SK-N-SH treated with all-trans-retinoic acid at 6 μM for 48 hours (cell line): Measurements from ENCODE around the gene UQCRFS1.
"Not testable (repeated sequence)": the region's sequence is repeated elsewhere in the genome, so short reads cannot be mapped to it uniquely, and the experiment has no call there.

ENCODE experiments used
- ATAC-seq: fragments of 200-7000 bp; cut with Tn5 transposase; 3 replicates; pipeline ENCODE4 v1.9.1; 2020; ENCODE audit warnings: mild to moderate bottlenecking, moderate library complexity
- ARNTL ChIP-seq: fragments of 450-650 bp; formaldehyde crosslinking; IDR thresholded peaks from 2 replicates; pipeline ENCODE4 v1.5.0; 2020; ENCODE audit warnings: low read depth, mild to moderate bottlenecking, moderate library complexity, borderline replicate concordance
- BACH2 ChIP-seq: fragments of 250-450 bp; sonication (Bioruptor Pico); IDR thresholded peaks from 2 replicates; pipeline ENCODE4 v1.9.0; 2021; ENCODE audit warnings: mild to moderate bottlenecking, borderline replicate concordance
- CSDC2 ChIP-seq: fragments of 250-450 bp; sonication (Bioruptor Pico); IDR thresholded peaks from 2 replicates; pipeline ENCODE4 v1.5.0; 2020; ENCODE audit warnings: mild to moderate bottlenecking, moderate library complexity
- GLIS3 ChIP-seq: fragments of 250-450 bp; sonication (Bioruptor Pico); IDR thresholded peaks from 2 replicates; pipeline ENCODE4 v1.5.0; 2020; ENCODE audit warnings: mild to moderate bottlenecking, moderate library complexity
- ISL1 ChIP-seq: fragments of 250-450 bp; sonication (Bioruptor Pico); IDR thresholded peaks from 2 replicates; pipeline ENCODE4 v2.1.2; 2022; ENCODE audit warnings: mild to moderate bottlenecking, moderate library complexity
- OSR1 ChIP-seq: fragments of 250-450 bp; sonication (Bioruptor Pico); IDR thresholded peaks from 2 replicates; pipeline ENCODE4 v1.8.0; 2022; ENCODE audit warnings: moderate library complexity, mild to moderate bottlenecking, inconsistent platforms
- PPARA ChIP-seq: fragments of 250-450 bp; sonication (Bioruptor Pico); IDR thresholded peaks from 2 replicates; pipeline ENCODE4 v1.5.0; 2020; ENCODE audit warnings: mild to moderate bottlenecking, borderline replicate concordance
- RARB ChIP-seq: fragments of 250-450 bp; sonication (Bioruptor Pico); IDR thresholded peaks from 2 replicates; pipeline ENCODE4 v1.8.0; 2021; ENCODE audit warnings: mild to moderate bottlenecking, moderate library complexity
- SNAI2 ChIP-seq: fragments of 250-450 bp; sonication (Bioruptor Pico); IDR thresholded peaks from 2 replicates; pipeline ENCODE4 v1.5.0; 2020; ENCODE audit warnings: mild to moderate bottlenecking, moderate library complexity
- TCF4 ChIP-seq: fragments of 250-450 bp; sonication (Bioruptor Pico); IDR thresholded peaks from 2 replicates; pipeline ENCODE4 v1.8.0; 2021; ENCODE audit warnings: mild to moderate bottlenecking, moderate library complexity, borderline replicate concordance
- TOX ChIP-seq: fragments of 250-450 bp; sonication (Bioruptor Pico); IDR thresholded peaks from 2 replicates; pipeline ENCODE4 v1.8.0; 2021; ENCODE audit warnings: mild to moderate bottlenecking, moderate library complexity, borderline replicate concordance
- ZC3H10 ChIP-seq: fragments of 250-450 bp; sonication (Bioruptor Pico); IDR thresholded peaks from 2 replicates; pipeline ENCODE4 v1.5.1; 2021; ENCODE audit warnings: mild to moderate bottlenecking, moderate library complexity
- ZFP30 ChIP-seq: fragments of 450-650 bp; formaldehyde crosslinking; IDR thresholded peaks from 2 replicates; pipeline ENCODE4 v1.5.0; 2022; ENCODE audit warnings: mild to moderate bottlenecking, moderate library complexity
- ZNF565 ChIP-seq: fragments of 450-650 bp; formaldehyde crosslinking; conservative IDR thresholded peaks from 2 replicates; pipeline ENCODE4 v1.5.0; 2020; ENCODE audit warnings: low read depth, mild to moderate bottlenecking, moderate library complexity
- ZNF70 ChIP-seq: fragments of 450-650 bp; formaldehyde crosslinking; IDR thresholded peaks from 2 replicates; pipeline ENCODE4 v1.5.0; 2020; ENCODE audit warnings: mild to moderate bottlenecking, moderate library complexity
- ZNF8 ChIP-seq: fragments of 450-650 bp; formaldehyde crosslinking; IDR thresholded peaks from 2 replicates; pipeline ENCODE4 v1.5.0; 2020; ENCODE audit warnings: mild to moderate bottlenecking, moderate library complexity
- TF ChIP-seq, protein P1 (sequence below): fragments of 250-450 bp; sonication (Bioruptor Pico); IDR thresholded peaks from 2 replicates; pipeline ENCODE4 v1.5.1; 2021; ENCODE audit warnings: mild to moderate bottlenecking, moderate library complexity
- TF ChIP-seq, protein P2 (sequence below): fragments of 250-450 bp; sonication (Bioruptor Pico); IDR thresholded peaks from 2 replicates; pipeline ENCODE4 v1.5.0; 2020; ENCODE audit warnings: mild to moderate bottlenecking, moderate library complexity
- TF ChIP-seq, protein P3 (sequence below): fragments of 250-450 bp; sonication (Bioruptor Pico); IDR thresholded peaks from 2 replicates; pipeline ENCODE4 v1.8.0; 2021; ENCODE audit warnings: low read depth, mild to moderate bottlenecking, moderate library complexity, borderline replicate concordance
- TF ChIP-seq, protein P4 (sequence below): fragments of 250-450 bp; sonication (Bioruptor Pico); IDR thresholded peaks from 2 replicates; pipeline ENCODE4 v1.8.0; 2020; ENCODE audit warnings: mild to moderate bottlenecking, moderate library complexity, borderline replicate concordance

Gene UQCRFS1

DNA sequence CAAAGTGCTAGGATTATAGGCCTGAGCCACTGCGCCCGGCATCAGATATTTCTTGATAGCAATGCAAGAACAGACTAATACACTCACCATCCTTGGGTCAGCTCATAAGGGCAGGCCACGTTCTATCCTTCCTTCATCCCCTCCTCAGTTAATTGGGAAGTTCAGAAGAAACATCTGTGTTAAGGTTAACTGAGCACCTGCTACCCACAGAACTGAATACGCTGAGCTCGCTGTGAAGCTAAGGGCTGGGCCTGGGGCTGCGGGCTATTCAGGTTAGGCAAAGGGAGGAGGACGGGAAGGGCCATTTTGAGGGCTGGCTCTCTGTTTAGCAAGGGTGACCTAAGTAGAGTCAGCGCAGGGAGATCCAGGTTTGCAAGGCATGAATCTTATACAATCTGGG is 43.0 kb upstream of the UQCRFS1 start:
- ATAC-seq, result no peak
- TF ChIP-seq ZNF70 (no peak), TOX (CRISPR knock-in tag) (no peak), ARNTL (CRISPR knock-in tag) (no peak), ZFP30 (no peak), SNAI2 (CRISPR knock-in tag) (no peak), ISL1 (CRISPR knock-in tag) (no peak), ZC3H10 (CRISPR knock-in tag) (no peak)
- TF ChIP-seq, protein P1, sequence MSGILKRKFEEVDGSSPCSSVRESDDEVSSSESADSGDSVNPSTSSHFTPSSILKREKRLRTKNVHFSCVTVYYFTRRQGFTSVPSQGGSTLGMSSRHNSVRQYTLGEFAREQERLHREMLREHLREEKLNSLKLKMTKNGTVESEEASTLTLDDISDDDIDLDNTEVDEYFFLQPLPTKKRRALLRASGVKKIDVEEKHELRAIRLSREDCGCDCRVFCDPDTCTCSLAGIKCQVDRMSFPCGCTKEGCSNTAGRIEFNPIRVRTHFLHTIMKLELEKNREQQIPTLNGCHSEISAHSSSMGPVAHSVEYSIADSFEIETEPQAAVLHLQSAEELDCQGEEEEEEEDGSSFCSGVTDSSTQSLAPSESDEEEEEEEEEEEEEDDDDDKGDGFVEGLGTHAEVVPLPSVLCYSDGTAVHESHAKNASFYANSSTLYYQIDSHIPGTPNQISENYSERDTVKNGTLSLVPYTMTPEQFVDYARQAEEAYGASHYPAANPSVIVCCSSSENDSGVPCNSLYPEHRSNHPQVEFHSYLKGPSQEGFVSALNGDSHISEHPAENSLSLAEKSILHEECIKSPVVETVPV, result no peak

DNA sequence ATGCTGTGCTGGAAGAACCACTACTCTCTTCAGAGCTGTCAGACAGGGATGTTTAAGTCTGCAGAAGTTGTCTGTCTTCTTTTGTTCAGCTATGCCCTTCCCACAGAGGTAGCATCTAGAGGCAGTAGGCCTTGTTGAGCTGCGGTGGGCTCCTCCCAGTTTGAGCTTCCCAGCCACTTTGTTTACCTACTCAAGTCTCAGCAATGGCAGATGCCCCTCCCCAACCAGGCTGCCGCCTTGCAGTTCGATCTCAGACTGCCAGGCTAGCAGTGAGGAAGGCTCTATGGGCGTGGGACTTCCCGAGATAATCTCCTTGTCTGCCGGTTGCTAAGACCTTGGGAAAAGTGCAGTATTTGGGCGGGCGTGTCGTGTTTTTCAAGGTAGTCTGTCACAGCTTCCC is 42.1 kb upstream of the UQCRFS1 start:
- ATAC-seq, result no peak
- no peak for TF ChIP-seq TCF4 (CRISPR knock-in tag)
- no peak for TF ChIP-seq ZNF70
- no peak for TF ChIP-seq ARNTL (CRISPR knock-in tag)
- TF ChIP-seq, protein P2, sequence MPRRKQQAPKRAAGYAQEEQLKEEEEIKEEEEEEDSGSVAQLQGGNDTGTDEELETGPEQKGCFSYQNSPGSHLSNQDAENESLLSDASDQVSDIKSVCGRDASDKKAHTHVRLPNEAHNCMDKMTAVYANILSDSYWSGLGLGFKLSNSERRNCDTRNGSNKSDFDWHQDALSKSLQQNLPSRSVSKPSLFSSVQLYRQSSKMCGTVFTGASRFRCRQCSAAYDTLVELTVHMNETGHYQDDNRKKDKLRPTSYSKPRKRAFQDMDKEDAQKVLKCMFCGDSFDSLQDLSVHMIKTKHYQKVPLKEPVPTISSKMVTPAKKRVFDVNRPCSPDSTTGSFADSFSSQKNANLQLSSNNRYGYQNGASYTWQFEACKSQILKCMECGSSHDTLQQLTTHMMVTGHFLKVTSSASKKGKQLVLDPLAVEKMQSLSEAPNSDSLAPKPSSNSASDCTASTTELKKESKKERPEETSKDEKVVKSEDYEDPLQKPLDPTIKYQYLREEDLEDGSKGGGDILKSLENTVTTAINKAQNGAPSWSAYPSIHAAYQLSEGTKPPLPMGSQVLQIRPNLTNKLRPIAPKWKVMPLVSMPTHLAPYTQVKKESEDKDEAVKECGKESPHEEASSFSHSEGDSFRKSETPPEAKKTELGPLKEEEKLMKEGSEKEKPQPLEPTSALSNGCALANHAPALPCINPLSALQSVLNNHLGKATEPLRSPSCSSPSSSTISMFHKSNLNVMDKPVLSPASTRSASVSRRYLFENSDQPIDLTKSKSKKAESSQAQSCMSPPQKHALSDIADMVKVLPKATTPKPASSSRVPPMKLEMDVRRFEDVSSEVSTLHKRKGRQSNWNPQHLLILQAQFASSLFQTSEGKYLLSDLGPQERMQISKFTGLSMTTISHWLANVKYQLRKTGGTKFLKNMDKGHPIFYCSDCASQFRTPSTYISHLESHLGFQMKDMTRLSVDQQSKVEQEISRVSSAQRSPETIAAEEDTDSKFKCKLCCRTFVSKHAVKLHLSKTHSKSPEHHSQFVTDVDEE (CRISPR knock-in tag), result no peak
- no peak for TF ChIP-seq ZNF8
- TF ChIP-seq ZNF565 (CRISPR knock-in tag), result no peak

DNA sequence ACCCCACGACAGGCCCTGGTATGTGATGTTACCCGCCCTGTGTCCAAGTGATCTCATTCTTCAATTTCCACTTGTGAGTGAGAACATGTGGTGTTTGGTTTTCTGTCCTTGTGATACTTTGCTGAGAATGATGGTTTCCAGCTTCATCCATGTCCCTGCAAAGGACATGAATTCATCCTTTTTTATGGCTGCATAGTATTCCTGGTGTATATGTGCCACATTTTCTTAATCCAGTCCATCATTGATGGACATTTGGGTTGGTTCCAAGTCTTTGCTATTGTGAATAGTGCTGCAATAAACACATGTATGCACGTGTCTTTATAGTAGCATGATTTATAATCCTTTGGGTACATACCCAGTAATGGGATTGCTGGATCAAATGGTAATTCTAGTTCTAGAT is 36.8 kb upstream of the UQCRFS1 start:
- not testable (repeated sequence) for ATAC-seq

DNA sequence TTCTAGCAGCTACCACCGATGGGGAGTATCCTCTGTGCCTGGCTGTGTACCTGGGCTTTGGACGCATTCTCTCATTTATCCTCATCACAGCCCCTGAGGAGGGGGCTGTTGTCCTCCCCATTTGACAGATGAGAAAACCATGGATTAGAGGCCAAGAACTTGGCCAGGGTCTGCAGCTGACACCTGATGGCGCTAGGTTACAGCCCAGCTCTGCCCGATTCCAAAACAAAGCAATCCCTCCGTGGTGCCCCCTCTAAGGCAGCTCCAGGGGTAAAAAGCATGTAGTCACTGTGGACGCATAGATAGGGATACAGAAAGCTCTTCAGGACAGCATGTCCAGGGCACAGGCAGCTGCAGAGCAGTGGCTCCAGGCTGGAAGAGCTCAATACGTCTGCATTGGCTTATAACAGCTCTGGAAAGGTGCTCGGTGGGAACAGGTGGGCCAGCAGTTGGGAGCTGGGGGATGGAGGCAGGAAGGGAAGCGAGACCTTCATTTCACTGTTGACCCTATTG is 35.4 kb upstream of the UQCRFS1 start:
- ATAC-seq, result no peak
- TF ChIP-seq OSR1 (CRISPR knock-in tag), result no peak
- no peak for TF ChIP-seq ZNF565 (CRISPR knock-in tag)
- no peak for TF ChIP-seq ZNF70
- TF ChIP-seq CSDC2 (CRISPR knock-in tag), result no peak
- no peak for TF ChIP-seq ZFP30
- no peak for TF ChIP-seq BACH2 (CRISPR knock-in tag)
- TF ChIP-seq PPARA (CRISPR knock-in tag), result no peak
- no peak for TF ChIP-seq RARB
- no peak for TF ChIP-seq ZNF8
- TF ChIP-seq, protein P2 (CRISPR knock-in tag), result no peak
- TF ChIP-seq, protein P3, sequence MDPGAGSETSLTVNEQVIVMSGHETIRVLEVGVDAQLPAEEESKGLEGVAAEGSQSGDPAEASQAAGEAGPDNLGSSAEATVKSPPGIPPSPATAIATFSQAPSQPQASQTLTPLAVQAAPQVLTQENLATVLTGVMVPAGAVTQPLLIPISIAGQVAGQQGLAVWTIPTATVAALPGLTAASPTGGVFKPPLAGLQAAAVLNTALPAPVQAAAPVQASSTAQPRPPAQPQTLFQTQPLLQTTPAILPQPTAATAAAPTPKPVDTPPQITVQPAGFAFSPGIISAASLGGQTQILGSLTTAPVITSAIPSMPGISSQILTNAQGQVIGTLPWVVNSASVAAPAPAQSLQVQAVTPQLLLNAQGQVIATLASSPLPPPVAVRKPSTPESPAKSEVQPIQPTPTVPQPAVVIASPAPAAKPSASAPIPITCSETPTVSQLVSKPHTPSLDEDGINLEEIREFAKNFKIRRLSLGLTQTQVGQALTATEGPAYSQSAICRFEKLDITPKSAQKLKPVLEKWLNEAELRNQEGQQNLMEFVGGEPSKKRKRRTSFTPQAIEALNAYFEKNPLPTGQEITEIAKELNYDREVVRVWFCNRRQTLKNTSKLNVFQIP, result no peak

DNA sequence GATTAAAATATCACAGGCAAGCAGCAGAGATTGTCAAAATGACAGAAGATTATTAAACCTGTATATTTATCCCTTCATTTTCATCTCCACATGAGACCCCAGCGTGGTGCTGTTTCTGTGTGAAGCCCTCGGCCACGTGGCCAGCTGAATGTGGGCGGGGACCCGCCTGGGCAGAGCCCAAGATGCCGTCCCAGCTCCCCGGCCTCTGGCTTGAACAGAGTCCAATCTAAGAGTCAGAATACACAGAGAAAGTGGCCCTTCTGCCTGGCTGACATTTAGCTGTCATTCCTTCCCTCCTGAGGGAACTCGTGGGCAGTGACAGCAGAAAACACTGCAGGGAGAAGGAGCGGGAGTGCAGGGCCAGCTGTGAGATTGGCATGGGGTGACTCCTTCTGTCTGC is 34.9 kb upstream of the UQCRFS1 start:
- ATAC-seq, result peak; percentile 62
- TF ChIP-seq ZNF565 (CRISPR knock-in tag), result no peak
- TF ChIP-seq, protein P1, result no peak
- no peak for TF ChIP-seq GLIS3 (CRISPR knock-in tag)
- TF ChIP-seq ARNTL (CRISPR knock-in tag), result no peak
- TF ChIP-seq ISL1 (CRISPR knock-in tag), result no peak
- TF ChIP-seq TOX (CRISPR knock-in tag), result no peak
- TF ChIP-seq PPARA (CRISPR knock-in tag), result no peak
- TF ChIP-seq, protein P4, sequence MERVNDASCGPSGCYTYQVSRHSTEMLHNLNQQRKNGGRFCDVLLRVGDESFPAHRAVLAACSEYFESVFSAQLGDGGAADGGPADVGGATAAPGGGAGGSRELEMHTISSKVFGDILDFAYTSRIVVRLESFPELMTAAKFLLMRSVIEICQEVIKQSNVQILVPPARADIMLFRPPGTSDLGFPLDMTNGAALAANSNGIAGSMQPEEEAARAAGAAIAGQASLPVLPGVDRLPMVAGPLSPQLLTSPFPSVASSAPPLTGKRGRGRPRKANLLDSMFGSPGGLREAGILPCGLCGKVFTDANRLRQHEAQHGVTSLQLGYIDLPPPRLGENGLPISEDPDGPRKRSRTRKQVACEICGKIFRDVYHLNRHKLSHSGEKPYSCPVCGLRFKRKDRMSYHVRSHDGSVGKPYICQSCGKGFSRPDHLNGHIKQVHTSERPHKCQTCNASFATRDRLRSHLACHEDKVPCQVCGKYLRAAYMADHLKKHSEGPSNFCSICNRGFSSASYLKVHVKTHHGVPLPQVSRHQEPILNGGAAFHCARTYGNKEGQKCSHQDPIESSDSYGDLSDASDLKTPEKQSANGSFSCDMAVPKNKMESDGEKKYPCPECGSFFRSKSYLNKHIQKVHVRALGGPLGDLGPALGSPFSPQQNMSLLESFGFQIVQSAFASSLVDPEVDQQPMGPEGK (CRISPR knock-in tag), result no peak
- no peak for TF ChIP-seq TCF4 (CRISPR knock-in tag)
- TF ChIP-seq ZFP30, result no peak
- no peak for TF ChIP-seq ZNF70
